Thyroid gland (tissue), 4 donors: ENCODE measurements around the gene PGM3. TPM values are rescaled to one million over a fixed set of nuclear protein-coding genes. Genes with fewer than 3 reads are reported as not detected.

Experiments used
- DNase-seq, 2 donors: peaks; one replicate each; pipeline ENCODE4 v3.0.0-alpha.2; 2019
- H3K27ac ChIP-seq, 3 donors: fragments of 200-600 bp; sonication (generic); 1 replicate in 2 of 3; 2 replicates in 1 of 3; pipeline ENCODE4 v1.5.1; 2016 to 2019; ENCODE audit warnings: mild to moderate bottlenecking in 1 of 3, moderate library complexity in 1 of 3
- H3K27me3 ChIP-seq: fragments of 200-600 bp; sonication (generic); one replicate; pipeline ENCODE4 v1.5.1; 2019
- H3K36me3 ChIP-seq, 2 donors: fragments of 200-600 bp; sonication (generic); one replicate each; pipeline ENCODE4 v1.5.1; 2016 to 2019
- H3K4me1 ChIP-seq, 2 donors: fragments of 200-600 bp; sonication (generic); one replicate each; pipeline ENCODE4 v1.5.1; 2017 to 2019
- H3K4me3 ChIP-seq, 3 donors: fragments of 200-600 bp; sonication (generic); replicated peaks in 1 of 3; 1 replicate in 2 of 3; 2 replicates in 1 of 3; pipeline ENCODE4 v1.5.1; 2016; ENCODE audit warnings: mild to moderate bottlenecking in 1 of 3
- H3K9me3 ChIP-seq: fragments of 200-600 bp; sonication (generic); one replicate; pipeline ENCODE4 v1.5.1; 2017
- CTCF ChIP-seq, 6 experiments: fragments of 200-600 bp in 3 of 6; fragments of 450-650 bp in 3 of 6; sonication (generic) in 3 of 6; IDR thresholded peaks; one replicate each; pipeline ENCODE4 v1.5.1; 2016 to 2019; ENCODE audit warnings: antibody characterized with exemption in 6 of 6, mild to moderate bottlenecking in 2 of 6, inconsistent platforms in 1 of 6, moderate library complexity in 1 of 6
- POLR2A ChIP-seq, 2 donors: fragments of 450-650 bp; IDR thresholded peaks; one replicate each; pipeline ENCODE4 v1.6.1; 2017; ENCODE audit warnings: antibody characterized with exemption in 2 of 2, mild to moderate bottlenecking in 2 of 2, moderate library complexity in 1 of 2
- WGBS, 2 donors: methylation state at CpG; one replicate each; pipeline ENCODE4 v1.1.5; 2017; 5-methylcytosine and 5-hydroxymethylcytosine counted together
- intact Hi-C: fragments of 100-400 bp; cut with DNase I; formaldehyde crosslinking; loops from one replicate; pipeline ENCODE4 v1.15.1; 2023
- total RNA-seq, 4 donors: library from RNA; depleted of rRNA; stranded (reverse); fragments of >200 nt; gene quantifications; one replicate each; pipeline ENCODE4 v1.2.3, GENCODE V29; 2016

The PGM3 gene
- total RNA-seq, 4 donors from 2014 or later, result 25.8 to 61.1 (median 32.1) TPM

- no peak for TF ChIP-seq POLR2A (IDR thresholded peaks at IDR 0.05)
- no peak for TF ChIP-seq CTCF (IDR thresholded peaks at IDR 0.05)
- no peaks in the 10 kb centered on the region for H3K4me1 ChIP-seq
- H3K27me3 ChIP-seq, result no peaks in the 10 kb centered on the region
- H3K36me3 ChIP-seq, result peaks cover 4 to 10% of the 10 kb centered on the region in 2 donors
- no peaks in the 10 kb centered on the region for H3K9me3 ChIP-seq
- H3K27ac ChIP-seq, result no peak overlapping the region
- intact Hi-C loops, result no loop called here
- no peak overlapping the region for H3K4me3 ChIP-seq
- 95 to 100% methylated on average over 2 of the region's 2 CpGs for WGBS, 2 donors
- no peak for DNase-seq
These were observed 8.0 kb downstream of the PGM3 start for GRCh38 chr6:83185096-83185495.

GRCh38 chr6:83183082-83183828 is 9.8 kb downstream of the PGM3 start:
- no peak for DNase-seq
- Histone ChIP-seq H3K36me3 (peaks cover 4 to 10% of the 10 kb centered on the region in 2 donors), H3K27me3 (no peaks in the 10 kb centered on the region), H3K4me3 (no peak overlapping the region), H3K27ac (no peak overlapping the region), H3K9me3 (no peaks in the 10 kb centered on the region), H3K4me1 (no peaks in the 10 kb centered on the region)
- TF ChIP-seq CTCF (IDR thresholded peaks at IDR 0.05), result no peak
- TF ChIP-seq POLR2A (IDR thresholded peaks at IDR 0.05), result no peak
- WGBS, 2 donors, result 86 to 92% methylated on average over 9 of the region's 9 CpGs
- intact Hi-C loops, result no loop called here

- H3K4me3 ChIP-seq, result no peak overlapping the region
- 90 to 93% methylated on average over 1 of the region's 1 CpG for WGBS, 2 donors
- no peaks in the 10 kb centered on the region for H3K4me1 ChIP-seq
- intact Hi-C loops, result no loop called here
- no peak for DNase-seq
- no peaks in the 10 kb centered on the region for H3K9me3 ChIP-seq
- H3K36me3 ChIP-seq, result peaks cover 4 to 10% of the 10 kb centered on the region in 2 donors
- TF ChIP-seq CTCF (IDR thresholded peaks at IDR 0.05) (no peak), POLR2A (IDR thresholded peaks at IDR 0.05) (no peak)
- no peak overlapping the region for H3K27ac ChIP-seq
- no peaks in the 10 kb centered on the region for H3K27me3 ChIP-seq
These were observed 11.0 kb downstream of the PGM3 start for GRCh38 chr6:83182114-83182513.

GRCh38 chr6:83180426-83180950 is 12.6 kb downstream of the PGM3 start:
- Histone ChIP-seq H3K36me3 (peaks cover 4 to 7% of the 10 kb centered on the region in 2 donors), H3K27ac (no peak overlapping the region)
- no peak for DNase-seq

More at GRCh38 chr6:83180426-83180950, 12.6 kb downstream of the PGM3 start:
- Histone ChIP-seq H3K9me3 (no peaks in the 10 kb centered on the region), H3K27me3 (no peaks in the 10 kb centered on the region), H3K4me3 (no peak overlapping the region), H3K4me1 (no peaks in the 10 kb centered on the region)
- TF ChIP-seq POLR2A (IDR thresholded peaks at IDR 0.05) (no peak), CTCF (IDR thresholded peaks at IDR 0.05) (no peak)
- intact Hi-C loops, result no loop called here
